H54 (cell line): ENCODE data around the gene TMEM260.
"Not testable (repeated sequence)": the region's sequence is repeated elsewhere in the genome, so short reads cannot be mapped to it uniquely, and the experiment has no call there.

ENCODE experiments used
- DNase-seq: peaks from one replicate; pipeline ENCODE4 v3.0.0; 2011; ENCODE audit warnings: low spot score, mixed read lengths; ENCODE audit not compliant: insufficient read length
- FAIRE-seq: peaks from 3 replicates; lab custom pipeline; 2011; peaks lifted over from hg19 to GRCh38; lab: Jason Lieb, UNC
- POLR2A ChIP-seq: IDR thresholded peaks from 2 replicates; pipeline ENCODE4 v1.6.1; 2011; ENCODE audit warnings: low read depth, mild to moderate bottlenecking, low read length

TMEM260 gene

GRCh38 chr14:56635041-56635440, 55.4 kb downstream of the TMEM260 start:
- TF ChIP-seq POLR2A, result no peak
- no peak for DNase-seq
- FAIRE-seq, result no peak

- no peak for FAIRE-seq
- DNase-seq, result no peak
- no peak for TF ChIP-seq POLR2A
Observed at GRCh38 chr14:56647493-56647892, 67.9 kb downstream of the TMEM260 start.

- TF ChIP-seq POLR2A, result no peak
- DNase-seq (no peak), FAIRE-seq (no peak)
Observed at GRCh38 chr14:56648508-56649301, 69.1 kb downstream of the TMEM260 start.

- FAIRE-seq (no peak), DNase-seq (no peak)
- TF ChIP-seq POLR2A, result no peak
Observed at GRCh38 chr14:56649382-56649781, 69.8 kb downstream of the TMEM260 start.

- TF ChIP-seq POLR2A, result no peak
- no peak for FAIRE-seq
- no peak for DNase-seq
Observed at GRCh38 chr14:56650048-56650447, 70.5 kb downstream of the TMEM260 start.

- FAIRE-seq (no peak), DNase-seq (no peak)
- TF ChIP-seq POLR2A, result no peak
Observed at GRCh38 chr14:56650979-56651378, 71.4 kb downstream of the TMEM260 start.

GRCh38 chr14:56657604-56658003, 78.0 kb downstream of the TMEM260 start:
- DNase-seq (no peak), FAIRE-seq (no peak)
- TF ChIP-seq POLR2A, result no peak

- DNase-seq (no peak), FAIRE-seq (no peak)
- no peak for TF ChIP-seq POLR2A
Observed at GRCh38 chr14:56659378-56659777, 79.8 kb downstream of the TMEM260 start.

GRCh38 chr14:56659964-56660551, 80.5 kb downstream of the TMEM260 start:
- DNase-seq (peak; percentile 7), FAIRE-seq (no peak)
- no peak for TF ChIP-seq POLR2A

- no peak for TF ChIP-seq POLR2A
- DNase-seq (no peak), FAIRE-seq (no peak)
Observed at GRCh38 chr14:56660677-56661389, 81.2 kb downstream of the TMEM260 start.

- no peak for TF ChIP-seq POLR2A
- DNase-seq (no peak), FAIRE-seq (no peak)
Observed at GRCh38 chr14:56661478-56661877, 81.9 kb downstream of the TMEM260 start.

GRCh38 chr14:56664811-56665421, 85.3 kb downstream of the TMEM260 start:
- no peak for TF ChIP-seq POLR2A
- no peak for FAIRE-seq
- DNase-seq, result no peak

GRCh38 chr14:56666294-56666693, 86.7 kb downstream of the TMEM260 start:
- no peak for TF ChIP-seq POLR2A
- FAIRE-seq (no peak), DNase-seq (no peak)

GRCh38 chr14:56666716-56667115, 87.1 kb downstream of the TMEM260 start:
- DNase-seq (peak; percentile 9), FAIRE-seq (no peak)
- no peak for TF ChIP-seq POLR2A

- not testable (repeated sequence) for FAIRE-seq
Observed at GRCh38 chr14:56667290-56667689, 87.7 kb downstream of the TMEM260 start.

More at GRCh38 chr14:56667290-56667689, 87.7 kb downstream of the TMEM260 start:
- DNase-seq, result not testable (repeated sequence)
